NCI-H2196 treated with DMSO at 0.1 percent for 48 hours (cell line): Measurements from ENCODE around the gene MED10.
"Not testable (repeated sequence)": the region's sequence is repeated elsewhere in the genome, so short reads cannot be mapped to it uniquely, and the experiment has no call there.

Experiments
- DNase-seq: peaks from one replicate; lab custom pipeline; 2025; ENCODE audit not compliant: unreplicated experiment; lab: John Stamatoyannopoulos, UW

The MED10 gene

GRCh38 chr5:6376974-6377520 is 1.3 kb downstream of the MED10 start:
- no peak for DNase-seq

GRCh38 chr5:6373081-6373846 is 5.1 kb downstream of the MED10 start:
- no peak for DNase-seq

GRCh38 chr5:6372251-6373080 is 5.9 kb downstream of the MED10 start:
- no peak for DNase-seq

GRCh38 chr5:6371079-6371810 is 7.1 kb downstream of the MED10 start:
- no peak for DNase-seq

- no peak for DNase-seq
Observed at GRCh38 chr5:6370580-6370979, 7.8 kb downstream of the MED10 start.

GRCh38 chr5:6365977-6366590 is 12.3 kb downstream of the MED10 start:
- DNase-seq, result no peak

GRCh38 chr5:6365142-6365976 is 13.0 kb downstream of the MED10 start:
- DNase-seq, result no peak

- not testable (repeated sequence) for DNase-seq
Observed at GRCh38 chr5:6363454-6364011, 14.8 kb downstream of the MED10 start.

GRCh38 chr5:6362846-6363245 is 15.5 kb downstream of the MED10 start:
- DNase-seq, result no peak

GRCh38 chr5:6361101-6361500 is 17.2 kb downstream of the MED10 start:
- DNase-seq, result no peak

- DNase-seq, result no peak
Observed at GRCh38 chr5:6360323-6361072, 17.8 kb downstream of the MED10 start.

GRCh38 chr5:6359555-6360322 is 18.6 kb downstream of the MED10 start:
- DNase-seq, result no peak

- DNase-seq, result no peak
Observed at GRCh38 chr5:6358434-6358820, 19.9 kb downstream of the MED10 start.

GRCh38 chr5:6357817-6358433 is 20.4 kb downstream of the MED10 start:
- not testable (repeated sequence) for DNase-seq

- no peak for DNase-seq
Observed at GRCh38 chr5:6356578-6357164, 21.7 kb downstream of the MED10 start.

GRCh38 chr5:6355294-6355693 is 23.1 kb downstream of the MED10 start:
- DNase-seq, result no peak

GRCh38 chr5:6354848-6355247 is 23.5 kb downstream of the MED10 start:
- DNase-seq, result no peak
